Karpas-422 (cell line): Measurements from ENCODE around the gene TGFBR3L. TPM values are rescaled to one million over a fixed set of nuclear protein-coding genes. Genes with fewer than 3 reads are reported as not detected.

Experiments used
- DNase-seq: peaks from one replicate; pipeline ENCODE4 v3.0.0-alpha.2; 2015
- H2AFZ ChIP-seq: fragments of 200-600 bp; sonication (generic); 2 replicates; pipeline ENCODE4 v1.6.1; 2014; ENCODE audit warnings: antibody characterized with exemption, low read length, mixed read lengths
- H3K27ac ChIP-seq: fragments of 200-600 bp; sonication (generic); 2 replicates; pipeline ENCODE4 v1.5.1; 2014; ENCODE audit warnings: mild to moderate bottlenecking, low read length, moderate library complexity
- H3K27me3 ChIP-seq: fragments of 200-600 bp; sonication (generic); 2 replicates; pipeline ENCODE4 v1.6.1; 2014; ENCODE audit warnings: low read length, mixed read lengths
- H3K36me3 ChIP-seq: fragments of 200-600 bp; sonication (generic); 2 replicates; pipeline ENCODE4 v1.6.1; 2014; ENCODE audit warnings: low read length, mixed read lengths; ENCODE audit not compliant: insufficient read depth
- H3K4me1 ChIP-seq: fragments of 200-600 bp; sonication (generic); 2 replicates; pipeline ENCODE4 v1.6.1; 2014; ENCODE audit warnings: mild to moderate bottlenecking, low read length, mixed read lengths
- H3K4me2 ChIP-seq: fragments of 200-600 bp; sonication (generic); 2 replicates; pipeline ENCODE4 v1.6.1; 2014; ENCODE audit warnings: low read length, low read depth, mild to moderate bottlenecking; ENCODE audit not compliant: poor library complexity, severe bottlenecking
- H3K4me3 ChIP-seq: fragments of 200-600 bp; sonication (generic); 2 replicates; pipeline ENCODE4 v1.5.1; 2014; ENCODE audit warnings: mild to moderate bottlenecking, antibody characterized with exemption, low read length, mixed read lengths
- H3K79me2 ChIP-seq: fragments of 200-600 bp; sonication (generic); 2 replicates; pipeline ENCODE4 v1.6.1; 2014; ENCODE audit warnings: mild to moderate bottlenecking, low read length, mixed read lengths
- H3K9ac ChIP-seq: fragments of 200-600 bp; sonication (generic); 2 replicates; pipeline ENCODE4 v1.6.0; 2014; ENCODE audit warnings: low read length
- H3K9me2 ChIP-seq: fragments of 200-600 bp; sonication (generic), shearing (Covaris generic); replicated peaks from 2 replicates; pipeline ENCODE4 v1.6.0; 2014; ENCODE audit warnings: mild to moderate bottlenecking, low read length, moderate library complexity; ENCODE audit not compliant: insufficient read depth
- H3K9me3 ChIP-seq: fragments of 300-700, 200-600 bp; sonication (generic); 2 replicates; pipeline ENCODE4 v1.6.1; 2014; ENCODE audit warnings: low read length, mixed read lengths
- H4K20me1 ChIP-seq: fragments of 200-600 bp; sonication (generic); 2 replicates; pipeline ENCODE4 v1.6.1; 2014; ENCODE audit warnings: mild to moderate bottlenecking, antibody characterized with exemption, low read length, low read depth; ENCODE audit not compliant: insufficient read depth
- total RNA-seq: library from RNA; depleted of rRNA; stranded (reverse); fragments of >200 nt; shearing (Covaris generic); gene quantifications from 2 replicates; pipeline ENCODE4 v1.2.3, GENCODE V29; 2014; ENCODE audit warnings: low replicate concordance

Gene TGFBR3L
- total RNA-seq, 1 experiment from 2014 or later = not detected

- H3K27me3 ChIP-seq = no peaks in the 10 kb centered on the region
- no peaks in the 10 kb centered on the region for H3K9me2 ChIP-seq
- no peak overlapping the region for H2AFZ ChIP-seq
- no peak overlapping the region for H3K4me3 ChIP-seq
- no peak overlapping the region for H3K9ac ChIP-seq
- H3K4me1 ChIP-seq = peaks cover 23% of the 10 kb centered on the region
- DNase-seq = no peak
- no peak overlapping the region for H3K27ac ChIP-seq
- no peaks in the 10 kb centered on the region for H3K9me3 ChIP-seq
- H3K4me2 ChIP-seq = no peak overlapping the region
- H3K36me3 ChIP-seq = peaks cover 8% of the 10 kb centered on the region; the same call in 1 of the 2 replicates
- H4K20me1 ChIP-seq = peaks cover 3% of the 10 kb centered on the region; the same call in 1 of the 2 replicates
- peaks cover 46% of the 10 kb centered on the region for H3K79me2 ChIP-seq
Measured at GRCh38 chr19:7940841-7941240, 26.2 kb downstream of the TGFBR3L start.

GRCh38 chr19:7941895-7942596 lies 27.4 kb downstream of the TGFBR3L start:
- no peak for DNase-seq
- Histone ChIP-seq H3K4me3 (peak overlapping the region; percentile 88), H3K4me1 (peaks cover 23% of the 10 kb centered on the region), H3K36me3 (peaks cover 8% of the 10 kb centered on the region; the same call in 1 of the 2 replicates), H2AFZ (no peak overlapping the region), H3K27me3 (no peaks in the 10 kb centered on the region), H3K9ac (peak overlapping the region; percentile 93), H3K4me2 (peak overlapping the region; percentile 68), H3K27ac (no peak overlapping the region), H4K20me1 (peaks cover 3% of the 10 kb centered on the region; the same call in 1 of the 2 replicates), H3K9me3 (no peaks in the 10 kb centered on the region), H3K79me2 (peaks cover 46% of the 10 kb centered on the region), H3K9me2 (no peaks in the 10 kb centered on the region)

DNA sequence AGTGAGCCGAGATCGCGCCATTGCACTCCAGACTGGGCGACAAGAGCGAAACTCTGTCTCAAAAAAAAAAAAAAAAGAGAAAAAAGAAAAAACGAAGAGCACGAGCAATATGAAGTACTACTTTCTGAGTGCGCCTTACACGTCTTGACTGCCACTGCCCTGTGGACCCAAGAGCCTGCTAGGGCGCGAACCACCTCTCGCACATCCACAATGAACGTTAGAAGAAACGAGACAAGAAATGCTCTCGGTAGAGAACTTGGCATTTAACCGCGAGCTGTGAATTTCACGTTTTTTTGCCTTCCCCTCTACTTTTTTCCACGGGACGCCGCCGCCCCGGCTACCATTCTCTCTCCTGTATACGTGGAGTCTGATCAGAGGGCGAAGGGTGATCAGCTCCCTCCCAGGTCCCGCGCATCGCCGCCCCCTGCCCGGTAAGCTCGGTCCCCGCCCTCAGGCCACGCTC lies 28.4 kb downstream of the TGFBR3L start:
- peaks cover 46% of the 10 kb centered on the region for H3K79me2 ChIP-seq
- peak overlapping the region; percentile 68 for H3K4me2 ChIP-seq
- H3K9me2 ChIP-seq = no peaks in the 10 kb centered on the region
- H3K4me1 ChIP-seq = peaks cover 25% of the 10 kb centered on the region
- H3K27me3 ChIP-seq = no peaks in the 10 kb centered on the region
- H3K4me3 ChIP-seq = peak overlapping the region; percentile 88
- no peak overlapping the region; the same call in 1 of the 2 replicates for H2AFZ ChIP-seq
- peaks cover 6% of the 10 kb centered on the region; the same call in 1 of the 2 replicates for H3K36me3 ChIP-seq
- no peak for DNase-seq
- peak overlapping the region; percentile 52; the same call in 1 of the 2 replicates for H3K27ac ChIP-seq
- no peaks in the 10 kb centered on the region; the same call in 1 of the 2 replicates for H4K20me1 ChIP-seq
- no peaks in the 10 kb centered on the region for H3K9me3 ChIP-seq
- peak overlapping the region; percentile 93 for H3K9ac ChIP-seq

DNA sequence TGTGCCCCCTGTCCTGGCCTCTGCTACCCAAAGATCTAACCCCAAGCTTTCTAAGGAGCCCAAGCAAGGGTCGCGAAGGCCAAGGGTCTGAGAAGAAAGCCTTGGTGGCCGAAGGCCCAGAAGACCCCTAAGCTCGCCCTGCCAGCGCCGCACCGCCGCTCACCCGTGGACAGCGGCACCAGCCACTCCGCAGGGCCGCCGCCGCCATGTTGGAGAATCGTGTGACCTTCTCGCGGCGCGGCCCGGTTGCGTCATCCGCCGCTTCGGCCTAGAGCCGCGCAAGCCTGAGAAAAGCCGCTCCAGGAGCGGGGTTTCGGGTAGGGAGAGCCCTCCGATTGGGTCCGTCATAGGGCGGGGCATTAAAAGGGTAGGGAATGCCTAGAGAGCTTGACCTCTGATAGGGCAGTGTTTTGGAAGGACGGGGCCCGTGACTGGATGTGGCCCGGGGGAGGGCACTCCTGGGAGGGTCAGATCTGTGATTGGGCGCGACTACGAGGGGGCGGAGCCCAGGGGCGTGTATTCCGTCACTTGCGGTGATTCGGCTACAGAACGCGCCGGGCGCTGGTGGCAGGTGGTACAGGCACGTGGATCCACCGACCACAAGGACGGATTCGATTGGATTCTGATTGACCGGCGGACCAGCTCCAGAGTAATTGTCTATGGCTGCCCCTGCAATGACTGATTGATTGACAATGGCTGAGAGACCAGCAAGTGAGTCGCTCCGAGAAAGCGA lies 29.0 kb downstream of the TGFBR3L start, which contains the start of gene TIMM44:
Gene TIMM44 (minus strand): TSS at position 223 of the 733 bp plus-strand sequence. CDS start 15 bp downstream, at position 208.
- Histone ChIP-seq H3K27ac (peak within 1 kb of the TSS; percentile 57; the same call in 1 of the 2 replicates), H3K4me3 (peak within 1 kb of the TSS; percentile 88)

DNA sequence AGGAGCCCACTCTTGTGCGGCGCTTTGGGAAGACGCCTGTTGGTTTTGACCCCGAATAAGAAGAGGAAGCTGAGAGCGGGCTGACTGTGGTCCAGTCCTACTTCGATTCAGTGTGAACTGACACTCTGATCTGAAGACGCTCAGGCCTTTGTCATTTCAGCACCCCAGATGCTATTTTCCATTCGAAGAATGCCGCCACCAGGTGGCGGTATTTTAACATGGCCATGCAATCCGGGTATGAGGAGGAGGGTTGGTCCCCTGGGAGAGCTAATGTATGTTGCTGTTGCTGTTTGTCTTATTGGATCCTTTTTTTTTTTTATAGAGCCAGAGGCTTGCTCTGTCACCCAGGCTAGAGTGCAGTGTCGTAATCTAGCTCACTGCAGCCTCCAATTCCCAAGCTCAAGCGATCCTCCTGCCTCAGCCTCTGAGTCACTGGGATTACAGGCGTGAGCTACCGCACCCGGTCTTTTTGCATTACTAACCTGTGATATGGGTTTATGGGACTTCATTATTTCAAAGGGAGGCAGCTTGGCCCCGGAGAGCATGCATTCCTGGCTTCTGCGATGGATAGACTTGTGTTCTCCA lies 29.6 kb downstream of the TGFBR3L start:
- H3K9me3 ChIP-seq = no peaks in the 10 kb centered on the region
- peaks cover 43% of the 10 kb centered on the region for H3K79me2 ChIP-seq
- peaks cover 25% of the 10 kb centered on the region for H3K4me1 ChIP-seq
- H3K4me3 ChIP-seq = peak overlapping the region; percentile 87
- peak; percentile 95 for DNase-seq
- no peaks in the 10 kb centered on the region; the same call in 1 of the 2 replicates for H4K20me1 ChIP-seq
- H2AFZ ChIP-seq = peak overlapping the region; percentile 88; the same call in 1 of the 2 replicates
- H3K36me3 ChIP-seq = 0 out of 2 replicates have a peak, but pooled peaks cover 4% of the 10 kb centered on the region
- peak overlapping the region; percentile 97 for H3K4me2 ChIP-seq
- H3K9ac ChIP-seq = peak overlapping the region; percentile 88
- peak overlapping the region; percentile 57; the same call in 1 of the 2 replicates for H3K27ac ChIP-seq
- H3K9me2 ChIP-seq = no peaks in the 10 kb centered on the region
- H3K27me3 ChIP-seq = no peaks in the 10 kb centered on the region

More for the DNA sequence above, 29.0 kb downstream of the TGFBR3L start, which contains the start of gene TIMM44:
- H3K9me2 ChIP-seq = no peaks in the 10 kb centered on the region
- peaks cover 46% of the 10 kb centered on the region for H3K79me2 ChIP-seq
- 0 out of 2 replicates have a peak, but pooled peaks cover 4% of the 10 kb centered on the region for H3K36me3 ChIP-seq
- H2AFZ ChIP-seq = peak within 1 kb of the TSS; percentile 88; the same call in 1 of the 2 replicates
- peak within 1 kb of the TSS; percentile 97 for H3K4me2 ChIP-seq
- no peaks in the 10 kb centered on the region; the same call in 1 of the 2 replicates for H4K20me1 ChIP-seq
- peaks cover 25% of the 10 kb centered on the region for H3K4me1 ChIP-seq
- H3K9ac ChIP-seq = peak within 1 kb of the TSS; percentile 93
- H3K27me3 ChIP-seq = no peaks in the 10 kb centered on the region
- DNase-seq = peak; percentile 100
- H3K9me3 ChIP-seq = no peaks in the 10 kb centered on the region

- H3K9me2 ChIP-seq = no peaks in the 10 kb centered on the region
- no peak overlapping the region for H2AFZ ChIP-seq
- no peaks in the 10 kb centered on the region for H3K27me3 ChIP-seq
- no peak overlapping the region for H3K27ac ChIP-seq
- no peak overlapping the region for H3K9ac ChIP-seq
- peaks cover 14% of the 10 kb centered on the region for H3K4me1 ChIP-seq
- no peaks in the 10 kb centered on the region for H3K36me3 ChIP-seq
- H3K4me2 ChIP-seq = no peak overlapping the region
- no peak overlapping the region for H3K4me3 ChIP-seq
- H4K20me1 ChIP-seq = no peaks in the 10 kb centered on the region; the same call in 1 of the 2 replicates
- peaks cover 15% of the 10 kb centered on the region for H3K79me2 ChIP-seq
- no peak for DNase-seq
- H3K9me3 ChIP-seq = no peaks in the 10 kb centered on the region
Measured at GRCh38 chr19:7947939-7948338, 33.3 kb downstream of the TGFBR3L start.

DNA sequence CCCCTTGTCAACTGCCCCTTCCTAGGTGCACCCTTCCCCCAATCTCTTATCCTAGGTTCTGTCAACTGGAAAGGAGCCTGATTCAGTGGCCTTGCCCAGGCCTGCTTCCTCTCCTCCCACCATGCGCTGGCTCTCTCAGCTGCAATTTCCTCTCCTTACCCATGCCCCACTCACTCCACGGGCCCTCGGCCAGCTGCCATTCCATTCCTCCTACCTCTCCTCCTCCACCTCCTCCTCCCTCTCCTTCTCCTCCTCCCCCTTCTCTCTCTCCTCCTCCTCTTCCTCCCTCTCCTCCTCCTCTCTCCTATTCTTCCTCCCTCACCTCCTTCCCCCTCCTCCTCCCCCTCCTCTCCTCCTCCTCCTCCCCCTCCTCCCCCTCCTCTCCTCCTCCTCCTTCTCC lies 38.4 kb downstream of the TGFBR3L start:
- Histone ChIP-seq H2AFZ (no peak overlapping the region), H3K9me2 (no peaks in the 10 kb centered on the region), H3K79me2 (no peaks in the 10 kb centered on the region), H4K20me1 (no peaks in the 10 kb centered on the region), H3K36me3 (no peaks in the 10 kb centered on the region), H3K4me3 (no peak overlapping the region), H3K27me3 (no peaks in the 10 kb centered on the region), H3K9me3 (no peaks in the 10 kb centered on the region), H3K27ac (no peak overlapping the region), H3K9ac (no peak overlapping the region), H3K4me2 (no peak overlapping the region), H3K4me1 (peaks cover under 1% of the 10 kb centered on the region; the same call in 1 of the 2 replicates)
- no peak for DNase-seq
